ENCODE results near the gene TBC1D19. TPM values are rescaled to one million over a fixed set of nuclear protein-coding genes. Genes with fewer than 3 reads are reported as not detected.

The TBC1D19 gene
- total and polyA plus RNA-seq, 2 donors (not counting 1 experiment from before 2014, with no cell fraction given): 1.8 to 11.0 TPM

DNA sequence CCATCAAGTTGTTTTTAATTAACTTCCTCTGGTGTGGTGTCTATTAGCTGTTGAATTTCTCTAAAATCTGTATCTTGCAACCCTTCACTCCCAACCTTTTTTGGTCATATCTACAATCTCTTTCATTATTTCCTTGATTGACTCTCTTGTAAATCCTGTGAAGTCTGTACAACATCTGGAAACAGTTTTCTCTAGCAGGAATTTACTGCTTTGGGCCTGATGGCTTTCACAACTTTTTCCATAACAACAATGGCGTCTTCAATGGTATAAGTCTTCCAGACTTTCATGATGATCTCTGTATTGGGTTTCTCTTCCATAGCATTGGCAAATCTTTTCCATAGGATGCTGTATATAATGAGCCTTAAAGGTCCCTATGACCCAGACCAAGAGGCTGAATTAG is 49.0 kb downstream of the TBC1D19 start:
- Mint-ChIP-seq H3K4me1 (no peaks in the 10 kb centered on the region), H3K27ac (no peak overlapping the region), H3K4me3 (no peak overlapping the region), H3K27me3 (no peaks in the 10 kb centered on the region), H3K9me3 (ENCODE audit: insufficient read depth) (peaks cover 2% of the 10 kb centered on the region)
- Histone ChIP-seq H2AFZ (ENCODE audit: insufficient read depth, low read depth, low read length, poor library complexity, severe bottlenecking) (no peak overlapping the region), H3K4me3 (ENCODE audit: control extremely low read depth in 1 of 5, extremely low read depth in 1 of 5, insufficient read depth in 1 of 5, low read depth in 2 of 5, low read length in 4 of 5) (no peak overlapping the region), H3K4me1 (ENCODE audit: control insufficient read depth in 2 of 2, insufficient read depth in 2 of 2, low read length in 2 of 2) (no peaks in the 10 kb centered on the region), H3K79me2 (ENCODE audit: control insufficient read depth, insufficient read depth, low read length) (no peaks in the 10 kb centered on the region), H3K9ac (ENCODE audit: low read length) (no peak overlapping the region), H3K27me3 (replicated peaks in 1 of 4; ENCODE audit: control extremely low read depth in 1 of 4, control insufficient read depth in 3 of 4, insufficient read depth in 4 of 4, low read length in 3 of 4) (no peaks in the 10 kb centered on the region), H3K9me3 (ENCODE audit: control extremely low read depth in 1 of 3, control insufficient read depth in 2 of 3, insufficient read depth in 1 of 3, low read length in 2 of 3) (no peaks in the 10 kb centered on the region), H3K27ac (ENCODE audit: low read length in 2 of 2) (no peak overlapping the region), H3K36me3 (replicated peaks in 1 of 2; ENCODE audit: control extremely low read depth in 1 of 2, control insufficient read depth in 1 of 2, extremely low read depth in 1 of 2, insufficient read depth in 2 of 2, low read length in 1 of 2) (peaks cover 0 to 1% of the 10 kb centered on the region in 2 experiments), H4K20me1 (ENCODE audit: control insufficient read depth, insufficient read depth, low read length, poor library complexity, severe bottlenecking) (no peaks in the 10 kb centered on the region), H3K4me2 (replicated peaks; ENCODE audit: low read depth, low read length, poor library complexity, severe bottlenecking) (no peak overlapping the region)
- TF ChIP-seq CTCF (IDR thresholded peaks at IDR 0.05) (no peak), EZH2 (IDR thresholded peaks at IDR 0.05; ENCODE audit: borderline replicate concordance, insufficient read depth, low read depth, low read length, poor library complexity, severe bottlenecking) (no peak)
- ATAC-seq (ENCODE audit: low read depth) (no peak), DNase-seq (no peak)
- ChIA-PET CTCF (interaction anchor here (1.0 kb wide), 1 partner anchor 40 kb away, joined by 3 read pairs; no protein-coding TSS in a partner anchor), POLR2A (no interaction called here)
- WGBS (ENCODE audit: insufficient coverage): no CpG with 5 or more reads among the region's 1 CpG
- intact Hi-C loops (cut with micrococcal nuclease): no loop called here

DNA sequence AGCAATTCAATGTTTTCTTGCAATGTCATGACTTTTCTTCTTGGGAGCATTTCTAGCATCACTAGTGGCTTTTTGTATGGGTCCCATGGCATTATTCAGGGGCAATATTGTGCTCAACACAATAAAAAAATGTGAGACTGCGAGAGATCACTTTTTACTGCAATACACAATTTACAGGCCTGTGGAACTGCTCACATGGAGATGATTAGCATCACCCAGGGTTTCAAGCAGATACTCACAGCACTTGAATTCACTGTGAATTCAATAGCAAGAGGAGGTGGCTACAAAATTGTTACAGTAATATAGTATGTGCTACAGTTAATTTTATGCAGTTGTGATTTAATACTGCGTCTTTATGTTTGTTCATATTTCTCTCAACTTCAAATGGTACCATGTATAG is 50.4 kb downstream of the TBC1D19 start:
- peaks cover 3% of the 10 kb centered on the region in 2 experiments for H3K36me3 ChIP-seq (replicated peaks in 1 of 2; ENCODE audit: control extremely low read depth in 1 of 2, control insufficient read depth in 1 of 2, extremely low read depth in 1 of 2, insufficient read depth in 2 of 2, low read length in 1 of 2)
- TF ChIP-seq EZH2 (IDR thresholded peaks at IDR 0.05; ENCODE audit: borderline replicate concordance, insufficient read depth, low read depth, low read length, poor library complexity, severe bottlenecking): no peak
- no peak for TF ChIP-seq CTCF (IDR thresholded peaks at IDR 0.05)
- H3K4me1 ChIP-seq (ENCODE audit: control insufficient read depth in 2 of 2, insufficient read depth in 2 of 2, low read length in 2 of 2): no peaks in the 10 kb centered on the region
- H3K79me2 ChIP-seq (ENCODE audit: control insufficient read depth, insufficient read depth, low read length): no peaks in the 10 kb centered on the region
- Mint-ChIP-seq H3K4me1 (no peaks in the 10 kb centered on the region), H3K4me3 (no peak overlapping the region), H3K27ac (no peak overlapping the region), H3K27me3 (no peaks in the 10 kb centered on the region), H3K9me3 (ENCODE audit: insufficient read depth) (no peaks in the 10 kb centered on the region)
- H3K27ac ChIP-seq (ENCODE audit: low read length in 2 of 2): no peak overlapping the region
- no CpG with 5 or more reads among the region's 2 CpGs for WGBS (ENCODE audit: insufficient coverage)
- H3K4me2 ChIP-seq (replicated peaks; ENCODE audit: low read depth, low read length, poor library complexity, severe bottlenecking): no peak overlapping the region
- DNase-seq (no peak), ATAC-seq (ENCODE audit: low read depth) (no peak)
- H2AFZ ChIP-seq (ENCODE audit: insufficient read depth, low read depth, low read length, poor library complexity, severe bottlenecking): no peak overlapping the region
- H3K4me3 ChIP-seq (ENCODE audit: control extremely low read depth in 1 of 5, extremely low read depth in 1 of 5, insufficient read depth in 1 of 5, low read depth in 2 of 5, low read length in 4 of 5): no peak overlapping the region
- intact Hi-C loops (cut with micrococcal nuclease): no loop called here
- no peaks in the 10 kb centered on the region for H3K27me3 ChIP-seq (replicated peaks in 1 of 4; ENCODE audit: control extremely low read depth in 1 of 4, control insufficient read depth in 3 of 4, insufficient read depth in 4 of 4, low read length in 3 of 4)
- H4K20me1 ChIP-seq (ENCODE audit: control insufficient read depth, insufficient read depth, low read length, poor library complexity, severe bottlenecking): no peaks in the 10 kb centered on the region
- ChIA-PET CTCF (no interaction called here), POLR2A (no interaction called here)
- H3K9ac ChIP-seq (ENCODE audit: low read length): no peak overlapping the region
- H3K9me3 ChIP-seq (ENCODE audit: control extremely low read depth in 1 of 3, control insufficient read depth in 2 of 3, insufficient read depth in 1 of 3, low read length in 2 of 3): no peaks in the 10 kb centered on the region
